Transverse colon (tissue), 4 donors: ENCODE measurements around the gene ABCG8. TPM values are rescaled to one million over a fixed set of nuclear protein-coding genes. Genes with fewer than 3 reads are reported as not detected.

Experiments
- DNase-seq: peaks from one replicate; pipeline ENCODE4 v3.0.0-alpha.2; 2019
- H3K27ac ChIP-seq, 4 donors: fragments of 200-600 bp; sonication (generic); 2 replicates each; pipeline ENCODE4 v1.5.1; 2016 to 2018; ENCODE audit warnings: inconsistent platforms in 4 of 4
- H3K27me3 ChIP-seq: fragments of 200-600 bp; sonication (generic); 2 replicates; pipeline ENCODE4 v1.5.1; 2017; ENCODE audit warnings: inconsistent platforms
- H3K36me3 ChIP-seq, 4 donors: fragments of 200-600 bp; sonication (generic); 2 replicates each; pipeline ENCODE4 v1.5.1; 2017 to 2019; ENCODE audit warnings: inconsistent platforms in 4 of 4
- H3K4me1 ChIP-seq, 4 donors: fragments of 200-600 bp; sonication (generic); 2 replicates each; pipeline ENCODE4 v1.5.1; 2017 to 2020; ENCODE audit warnings: inconsistent platforms in 4 of 4
- H3K4me3 ChIP-seq, 4 donors: fragments of 200-600 bp; sonication (generic); 1 replicate in 1 of 4; 2 replicates in 3 of 4; pipeline versions ENCODE4 v1.5.1 to v1.6.1; 2017 to 2019; ENCODE audit warnings: inconsistent platforms in 4 of 4
- H3K9me3 ChIP-seq, 2 donors: fragments of 200-600 bp; sonication (generic); 2 replicates each; pipeline ENCODE4 v1.5.1; 2017 to 2019; ENCODE audit warnings: inconsistent platforms in 2 of 2
- EP300 ChIP-seq: sonication (generic); formaldehyde crosslinking; IDR thresholded peaks from one replicate; pipeline ENCODE4 v1.6.1; 2017; ENCODE audit warnings: antibody characterized with exemption, low read depth
- POLR2A ChIP-seq: fragments of 450-650 bp; IDR thresholded peaks from one replicate; pipeline ENCODE4 v1.6.1; 2016; ENCODE audit warnings: antibody characterized with exemption, mild to moderate bottlenecking, moderate library complexity
- POLR2AphosphoS5 ChIP-seq, 3 donors: sonication (generic); formaldehyde crosslinking; IDR thresholded peaks; one replicate each; pipeline ENCODE4 v1.6.1; 2016; ENCODE audit warnings: antibody characterized with exemption in 3 of 3
- WGBS, 2 donors: methylation state at CpG; one replicate each; pipeline ENCODE4 v1.1.5; 2018; ENCODE audit warnings: low coverage in 1 of 2; 5-methylcytosine and 5-hydroxymethylcytosine counted together
- in situ Hi-C, 4 donors: fragments of 200-750 bp; cut with MboI; loops; one replicate each; pipeline versions ENCODE4 v1.15.0 to v1.15.1; 2017; ENCODE audit warnings: low sequenced_read_pairs in 3 of 4, low pct_ligation_motif_present in 1 of 4, low pct_unique_long_range_greater_than_20kb in 1 of 4
- intact Hi-C: fragments of 100-400 bp; cut with DNase I; formaldehyde crosslinking; loops from one replicate; pipeline ENCODE4 v1.15.1; 2023; ENCODE audit warnings: low total_unique reads
- total RNA-seq, 4 donors: library from RNA; depleted of rRNA; stranded (reverse); fragments of >200 nt; gene quantifications; one replicate each; pipeline ENCODE4 v1.1.0, GENCODE V29; 2016
- TF ChIP-seq, protein P1 (sequence below), 5 experiments: fragments of 200-600 bp in 3 of 5; fragments of 450-650 bp in 2 of 5; sonication (generic) in 3 of 5; IDR thresholded peaks; 1 replicate in 2 of 5; 2 replicates in 3 of 5; pipeline ENCODE4 v1.5.1; 2016 to 2017; ENCODE audit warnings: antibody characterized with exemption in 5 of 5, inconsistent platforms in 3 of 5, mild to moderate bottlenecking in 2 of 5, moderate library complexity in 1 of 5

The ABCG8 gene
- total RNA-seq, 4 donors from 2014 or later = 0.41 TPM; not detected in 3

DNA sequence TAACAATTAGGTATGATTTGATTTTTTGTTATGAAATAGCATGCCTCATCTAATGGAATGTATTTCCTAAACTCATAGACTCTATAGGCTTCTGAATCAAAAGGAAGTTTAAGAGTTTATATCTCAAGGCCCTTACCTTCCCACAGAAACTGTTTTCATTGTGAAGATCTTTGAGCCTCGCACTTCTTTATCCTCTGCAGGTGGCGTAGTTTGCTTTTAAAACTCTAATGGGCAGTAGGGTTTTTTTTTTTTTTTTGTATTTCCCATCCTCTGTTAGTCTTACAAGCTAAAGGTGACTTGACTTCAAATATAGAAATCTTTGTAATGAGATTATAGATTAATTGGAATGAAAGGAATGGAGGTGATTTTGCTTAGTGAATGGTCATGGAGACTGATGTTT, 36.6 kb upstream of the ABCG8 start:
- WGBS, 2 donors = 89 to 97% methylated on average over 2 of the region's 2 CpGs
- intact Hi-C loops = no loop called here
- peaks cover 0 to 9% (median 1%) of the 10 kb centered on the region in 4 donors for H3K36me3 ChIP-seq

DNA sequence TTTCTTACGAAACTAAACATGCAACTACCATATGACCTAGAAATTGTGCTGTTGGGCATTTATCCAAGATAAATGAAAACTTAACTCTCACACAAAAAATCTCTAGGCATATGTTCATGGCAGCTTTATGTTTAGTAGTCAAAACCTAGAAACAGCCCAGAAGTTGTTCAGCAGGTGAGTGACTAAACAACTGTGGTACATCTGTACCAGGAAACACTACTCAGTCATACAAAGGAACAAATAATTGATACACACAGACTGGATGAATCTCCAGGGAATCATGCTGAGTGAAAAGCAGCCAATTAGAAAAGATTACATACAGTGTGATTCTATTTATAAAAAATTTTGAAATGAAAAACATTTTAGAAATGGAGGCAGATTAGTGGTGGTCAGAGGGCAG, 35.7 kb upstream of the ABCG8 start:
- intact Hi-C loops (no loop called here), in situ Hi-C loops (no loop called here)
- Histone ChIP-seq H3K27ac (no peak overlapping the region), H3K4me1 (peaks cover 0 to 4% (median 1%) of the 10 kb centered on the region in 4 donors), H3K9me3 (no peaks in the 10 kb centered on the region), H3K4me3 (no peak overlapping the region), H3K36me3 (peaks cover 0 to 9% (median 1%) of the 10 kb centered on the region in 4 donors), H3K27me3 (no peaks in the 10 kb centered on the region)
- TF ChIP-seq POLR2A = no peak
- TF ChIP-seq, protein P1, sequence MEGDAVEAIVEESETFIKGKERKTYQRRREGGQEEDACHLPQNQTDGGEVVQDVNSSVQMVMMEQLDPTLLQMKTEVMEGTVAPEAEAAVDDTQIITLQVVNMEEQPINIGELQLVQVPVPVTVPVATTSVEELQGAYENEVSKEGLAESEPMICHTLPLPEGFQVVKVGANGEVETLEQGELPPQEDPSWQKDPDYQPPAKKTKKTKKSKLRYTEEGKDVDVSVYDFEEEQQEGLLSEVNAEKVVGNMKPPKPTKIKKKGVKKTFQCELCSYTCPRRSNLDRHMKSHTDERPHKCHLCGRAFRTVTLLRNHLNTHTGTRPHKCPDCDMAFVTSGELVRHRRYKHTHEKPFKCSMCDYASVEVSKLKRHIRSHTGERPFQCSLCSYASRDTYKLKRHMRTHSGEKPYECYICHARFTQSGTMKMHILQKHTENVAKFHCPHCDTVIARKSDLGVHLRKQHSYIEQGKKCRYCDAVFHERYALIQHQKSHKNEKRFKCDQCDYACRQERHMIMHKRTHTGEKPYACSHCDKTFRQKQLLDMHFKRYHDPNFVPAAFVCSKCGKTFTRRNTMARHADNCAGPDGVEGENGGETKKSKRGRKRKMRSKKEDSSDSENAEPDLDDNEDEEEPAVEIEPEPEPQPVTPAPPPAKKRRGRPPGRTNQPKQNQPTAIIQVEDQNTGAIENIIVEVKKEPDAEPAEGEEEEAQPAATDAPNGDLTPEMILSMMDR (IDR thresholded peaks at IDR 0.05) = no peak
- no peak for TF ChIP-seq POLR2AphosphoS5 (IDR thresholded peaks at IDR 0.05)
- no peak for TF ChIP-seq EP300
- 77 to 83% methylated on average over 1 of the region's 1 CpG for WGBS, 2 donors
- DNase-seq = no peak

More for the DNA sequence above, 36.6 kb upstream of the ABCG8 start:
- Histone ChIP-seq H3K27ac (no peak overlapping the region), H3K27me3 (no peaks in the 10 kb centered on the region), H3K4me3 (no peak overlapping the region), H3K4me1 (peaks cover 0 to 3% (median 0%) of the 10 kb centered on the region in 4 donors), H3K9me3 (no peaks in the 10 kb centered on the region)
- TF ChIP-seq EP300 = no peak
- TF ChIP-seq, protein P1 (IDR thresholded peaks at IDR 0.05) = no peak
- TF ChIP-seq POLR2AphosphoS5 (IDR thresholded peaks at IDR 0.05) = no peak
- no peak for TF ChIP-seq POLR2A
- DNase-seq = no peak
- in situ Hi-C loops = no loop called here

DNA sequence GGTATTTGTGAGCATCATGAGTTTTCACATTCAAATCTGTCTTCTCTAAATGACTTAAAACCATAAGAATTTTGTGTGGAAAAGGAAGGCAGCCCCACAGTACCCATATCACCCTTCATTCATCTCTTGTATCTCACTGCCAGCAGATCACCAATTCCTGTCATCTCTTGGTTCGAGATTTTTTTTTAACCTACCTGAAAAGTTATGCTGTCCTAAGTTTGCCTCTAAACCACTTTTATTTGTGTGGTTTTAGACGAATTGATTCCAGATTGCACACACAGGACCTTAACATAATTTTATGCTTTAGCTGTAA, 32.1 kb upstream of the ABCG8 start:
- H3K27me3 ChIP-seq = no peaks in the 10 kb centered on the region
- no peak overlapping the region for H3K4me3 ChIP-seq
- H3K27ac ChIP-seq = no peak overlapping the region
- H3K36me3 ChIP-seq = peaks cover 0 to 9% (median 1%) of the 10 kb centered on the region in 4 donors
- no peak for TF ChIP-seq EP300
- intact Hi-C loops (no loop called here), in situ Hi-C loops (no loop called here)
- peaks cover 0 to 11% (median 1%) of the 10 kb centered on the region in 4 donors for H3K4me1 ChIP-seq
- 78 to 88% methylated on average over 2 of the region's 2 CpGs for WGBS, 2 donors
- no peaks in the 10 kb centered on the region for H3K9me3 ChIP-seq
- no peak for DNase-seq

GRCh38 chr2:43810452-43810851, 28.3 kb upstream of the ABCG8 start:
- WGBS, 2 donors = 70 to 77% methylated on average over 2 of the region's 2 CpGs
- Histone ChIP-seq H3K27ac (no peak overlapping the region), H3K27me3 (no peaks in the 10 kb centered on the region), H3K4me1 (peaks cover 0 to 11% (median 1%) of the 10 kb centered on the region in 4 donors), H3K4me3 (no peak overlapping the region), H3K36me3 (peaks cover 0 to 2% (median 0%) of the 10 kb centered on the region in 4 donors), H3K9me3 (no peaks in the 10 kb centered on the region)
- TF ChIP-seq EP300 (no peak), POLR2AphosphoS5 (IDR thresholded peaks at IDR 0.05) (no peak), POLR2A (no peak)
- TF ChIP-seq, protein P1 (IDR thresholded peaks at IDR 0.05) = no peak
- DNase-seq = no peak
- intact Hi-C loops = no loop called here
- in situ Hi-C loops = no loop called here

DNA sequence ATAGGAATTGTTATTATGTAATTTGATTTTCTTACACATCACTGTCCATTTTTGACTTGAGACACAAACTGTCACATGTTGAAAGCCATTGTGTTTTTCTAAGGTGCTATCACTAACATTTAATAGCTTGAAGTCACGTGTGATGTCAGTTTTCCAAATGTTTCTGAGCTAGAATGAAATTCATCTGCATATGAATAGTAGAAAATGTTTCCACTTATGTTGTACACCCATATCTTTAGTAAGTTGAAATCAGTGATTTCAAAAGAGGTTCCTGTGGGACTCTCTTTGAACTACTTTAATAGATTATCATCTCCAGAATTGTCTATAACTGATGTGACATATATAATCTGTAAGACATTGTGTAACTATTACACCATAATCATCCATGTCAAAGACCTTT, 27.9 kb upstream of the ABCG8 start:
- intact Hi-C loops (no loop called here), in situ Hi-C loops (no loop called here)
- TF ChIP-seq, protein P1 (IDR thresholded peaks at IDR 0.05) = no peak
- TF ChIP-seq POLR2AphosphoS5 (IDR thresholded peaks at IDR 0.05) = no peak
- H3K4me3 ChIP-seq = no peak overlapping the region
- H3K27ac ChIP-seq = no peak overlapping the region
- H3K27me3 ChIP-seq = no peaks in the 10 kb centered on the region
- 43 to 63% methylated on average over 1 of the region's 1 CpG for WGBS, 2 donors
- no peak for DNase-seq
- H3K36me3 ChIP-seq = no peaks in the 10 kb centered on the region
- no peaks in the 10 kb centered on the region for H3K9me3 ChIP-seq
- peaks cover 0 to 11% (median 1%) of the 10 kb centered on the region in 4 donors for H3K4me1 ChIP-seq
